Smooth muscle cell of the brain vasculature (primary cell): ENCODE data around the gene BBX.

ENCODE experiments used
- DNase-seq: peaks from one replicate; pipeline ENCODE4 v3.0.0-alpha.2; 2012; ENCODE audit warnings: low read depth, low spot score

The BBX gene

DNA sequence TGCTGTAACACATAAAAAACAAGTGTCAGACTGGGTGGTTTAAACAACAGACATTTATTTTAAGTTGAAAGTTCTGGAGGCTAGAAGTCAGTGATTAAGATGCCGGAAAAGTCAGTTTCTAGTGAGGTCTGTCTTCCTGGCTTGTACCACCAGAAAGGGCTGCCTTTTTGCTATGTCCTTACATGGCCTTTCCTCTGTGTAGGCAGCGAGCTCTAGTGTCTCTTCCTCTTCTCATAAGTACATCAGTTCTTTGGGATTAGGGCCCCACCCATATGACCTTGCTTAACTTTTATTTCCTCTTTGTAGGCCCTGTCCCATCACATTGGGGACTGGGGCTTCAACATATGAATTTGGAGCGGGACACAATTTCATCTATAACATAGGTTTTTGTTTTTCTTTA lies 128.0 kb downstream of the BBX start:
- DNase-seq = no peak

DNA sequence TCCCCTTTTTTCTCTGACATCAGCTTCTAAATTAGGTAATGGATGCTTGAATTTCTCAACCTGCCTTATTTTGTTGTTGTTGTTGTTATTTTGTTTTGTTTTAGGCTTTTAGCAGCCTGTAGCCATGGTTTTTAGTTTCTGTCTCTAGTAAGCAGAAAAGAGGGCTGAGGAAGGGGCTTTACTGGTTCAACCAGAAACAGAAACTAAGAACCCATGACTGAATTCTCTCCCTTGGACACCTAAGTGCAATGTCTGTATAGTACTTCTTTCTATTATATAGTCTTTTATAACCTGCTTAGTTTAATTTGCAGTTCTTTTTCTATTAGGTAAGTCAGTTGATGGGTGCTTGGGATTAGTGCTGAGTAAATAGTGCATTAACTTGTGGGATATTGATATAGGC lies 129.0 kb downstream of the BBX start:
- DNase-seq = no peak

DNA sequence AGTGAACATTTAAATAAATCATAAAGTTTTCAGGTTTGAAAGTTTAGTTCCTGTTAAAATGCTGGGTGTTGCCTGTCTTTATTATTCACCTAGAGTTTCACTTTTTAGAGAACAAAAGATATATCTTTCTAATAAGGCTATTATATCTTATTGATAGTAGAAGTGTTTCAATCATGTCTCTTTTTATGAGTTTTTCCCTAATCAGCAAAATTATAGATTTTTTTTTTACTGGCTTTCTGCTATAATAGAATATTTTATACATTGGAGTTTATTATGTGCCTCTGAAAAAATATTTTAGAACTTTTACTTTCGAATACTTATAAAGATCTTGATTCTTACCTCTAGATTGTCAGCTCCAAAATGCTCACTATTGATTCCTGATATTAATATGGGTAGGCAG lies 131.5 kb downstream of the BBX start:
- no peak for DNase-seq

DNA sequence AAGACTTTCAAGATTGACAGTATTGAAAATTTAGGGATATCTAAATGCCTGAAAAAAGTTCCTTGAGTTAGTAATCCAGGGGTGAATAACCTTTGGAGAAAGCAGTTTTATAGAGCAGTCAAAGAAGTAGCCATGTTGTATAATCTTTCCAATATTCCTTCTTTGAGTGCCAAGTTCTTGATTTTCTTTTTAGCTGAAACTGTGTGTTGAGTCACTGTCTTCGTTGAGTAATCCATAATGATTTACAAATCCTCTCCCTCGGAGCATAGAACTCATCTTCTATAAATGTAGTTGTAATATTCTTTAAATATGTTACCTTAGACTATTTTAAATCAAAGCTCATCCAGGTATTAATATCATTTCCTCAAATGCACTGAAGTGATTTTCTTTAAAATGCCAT lies 135.2 kb downstream of the BBX start:
- no peak for DNase-seq

DNA sequence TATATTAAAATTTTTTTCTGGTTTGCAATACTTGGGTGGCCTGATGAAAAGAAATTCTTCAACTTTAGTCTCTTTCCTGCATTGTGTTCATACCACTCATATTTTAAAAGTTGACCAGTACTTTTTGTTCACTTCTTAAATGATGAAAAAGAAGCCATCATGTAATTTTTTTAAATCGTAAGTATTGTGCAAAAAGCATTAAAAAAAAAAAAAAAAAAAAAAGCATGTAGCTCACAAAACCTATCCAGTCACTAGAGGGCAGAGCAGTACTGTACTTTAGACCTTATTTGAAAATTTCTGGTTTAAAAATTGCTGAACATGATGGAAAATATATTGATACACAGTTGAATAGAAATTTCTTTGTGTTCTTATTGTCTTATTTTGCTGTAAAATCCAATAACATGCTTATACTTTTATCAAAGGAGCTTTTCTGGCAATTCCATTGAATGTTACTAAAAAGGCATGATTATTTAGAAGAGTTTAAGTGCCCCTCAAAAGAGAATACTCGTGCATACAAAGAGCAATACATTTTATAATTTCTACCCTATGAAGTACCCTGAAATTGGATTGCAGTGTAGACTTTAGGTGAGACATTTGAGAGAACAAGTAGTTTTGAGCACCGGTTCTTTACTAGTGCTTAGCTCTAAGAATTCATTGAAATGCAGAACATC lies 137.7 kb downstream of the BBX start:
- DNase-seq = peak; percentile 15

DNA sequence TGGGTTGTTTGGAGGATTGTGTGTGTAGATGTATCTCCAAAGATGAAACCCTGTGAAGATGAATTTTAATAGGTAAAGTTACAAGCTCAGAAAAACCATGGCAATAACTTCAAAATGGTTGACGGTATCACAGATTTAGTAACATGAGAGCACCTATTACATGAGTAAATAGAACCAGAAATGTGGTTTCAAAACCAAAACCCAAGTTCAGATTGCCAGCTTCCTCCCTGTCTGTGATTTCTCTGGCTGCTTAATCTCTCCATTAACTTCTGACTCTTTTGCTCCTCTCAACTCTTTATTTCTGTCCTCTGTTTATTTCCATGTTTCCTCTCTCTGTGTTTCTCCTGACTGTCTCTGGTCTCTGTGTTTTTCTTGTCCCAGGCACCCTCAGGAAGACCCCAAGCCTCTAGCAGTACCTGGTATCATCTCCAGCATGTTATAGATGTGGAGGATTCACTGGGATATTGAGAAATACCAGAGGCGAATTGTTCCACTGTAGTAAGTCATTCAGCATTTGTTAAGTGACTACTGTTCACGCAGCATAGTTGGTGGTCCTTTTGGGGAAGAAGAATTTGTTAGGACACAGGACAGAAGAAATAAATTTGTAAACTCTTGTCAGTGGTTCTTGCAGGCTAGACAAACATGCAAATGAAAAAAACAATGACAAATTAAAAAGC lies 138.8 kb downstream of the BBX start:
- no peak for DNase-seq

DNA sequence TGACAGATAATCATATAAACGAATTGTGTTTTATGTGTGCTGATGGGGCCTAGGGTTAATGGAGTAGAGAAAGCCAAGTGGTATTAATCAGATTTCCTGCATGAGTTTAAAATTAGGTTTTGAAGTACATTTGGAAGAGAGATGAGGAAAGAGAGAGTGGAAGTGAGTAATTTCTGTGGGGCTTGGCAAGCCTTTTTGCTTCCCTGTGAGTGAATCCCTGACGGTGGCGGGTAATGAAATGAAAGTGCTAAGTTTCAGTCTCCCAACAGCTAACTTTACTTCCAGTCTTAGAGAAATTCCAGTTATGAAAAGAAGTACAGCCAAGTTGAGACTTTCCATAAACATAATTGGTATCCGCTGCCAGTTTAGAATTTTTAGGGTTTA lies 139.4 kb downstream of the BBX start:
- peak; percentile 13 for DNase-seq

DNA sequence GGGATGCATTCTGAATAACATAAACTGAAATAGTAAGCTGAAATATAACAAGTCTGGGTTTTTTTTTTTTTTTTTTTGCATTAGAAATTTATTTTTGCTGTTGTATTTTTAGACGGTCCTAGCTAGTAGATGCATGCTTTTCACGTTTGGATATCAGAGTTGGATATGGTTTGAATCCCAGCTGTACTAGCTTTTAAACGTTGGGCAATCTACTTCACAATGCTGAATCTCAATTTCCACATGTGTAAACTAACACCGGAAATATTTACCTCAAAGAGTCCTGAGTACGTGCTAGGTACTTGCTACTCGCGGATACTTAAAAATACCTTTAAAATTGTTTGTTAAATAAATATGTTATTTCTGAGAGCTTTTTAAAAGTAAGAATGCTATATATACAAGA lies 139.8 kb downstream of the BBX start:
- no peak for DNase-seq

DNA sequence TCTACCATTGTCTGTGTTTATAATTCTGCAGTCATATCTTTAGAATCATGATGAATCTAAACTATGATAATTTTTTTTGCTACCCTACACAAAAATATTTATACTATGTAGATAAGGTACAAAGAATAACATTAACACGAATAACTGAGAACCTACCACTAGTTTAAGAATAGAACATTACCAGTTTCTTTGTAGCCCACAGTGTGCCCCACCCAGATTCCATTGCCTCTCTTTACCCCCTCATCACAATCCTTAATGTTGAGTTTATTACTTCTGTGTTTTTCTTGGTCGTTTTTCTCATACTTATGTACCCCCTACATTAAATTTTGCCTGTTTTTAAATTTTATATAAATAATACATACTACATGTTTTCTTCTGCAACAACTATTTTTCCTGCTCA lies 140.5 kb downstream of the BBX start:
- no peak for DNase-seq

DNA sequence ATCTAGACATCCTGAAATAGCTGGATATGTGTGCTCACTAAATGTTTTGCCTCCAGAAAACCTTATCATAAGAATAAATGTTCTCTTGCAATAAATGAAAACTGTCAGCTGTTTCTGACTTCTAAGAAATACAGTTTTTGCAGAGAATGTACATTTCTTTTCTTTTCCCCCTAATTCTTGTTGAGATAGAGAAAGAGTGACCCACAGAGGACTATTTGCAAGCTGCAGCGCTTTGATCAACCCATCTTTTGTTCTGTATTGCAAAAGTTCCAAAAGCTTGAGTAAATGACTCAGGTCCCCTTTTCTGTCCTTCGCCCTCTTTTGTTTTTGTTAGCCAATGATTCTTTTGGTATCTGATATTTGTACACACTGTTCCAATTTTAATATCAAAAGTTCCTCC lies 141.9 kb downstream of the BBX start:
- no peak for DNase-seq

DNA sequence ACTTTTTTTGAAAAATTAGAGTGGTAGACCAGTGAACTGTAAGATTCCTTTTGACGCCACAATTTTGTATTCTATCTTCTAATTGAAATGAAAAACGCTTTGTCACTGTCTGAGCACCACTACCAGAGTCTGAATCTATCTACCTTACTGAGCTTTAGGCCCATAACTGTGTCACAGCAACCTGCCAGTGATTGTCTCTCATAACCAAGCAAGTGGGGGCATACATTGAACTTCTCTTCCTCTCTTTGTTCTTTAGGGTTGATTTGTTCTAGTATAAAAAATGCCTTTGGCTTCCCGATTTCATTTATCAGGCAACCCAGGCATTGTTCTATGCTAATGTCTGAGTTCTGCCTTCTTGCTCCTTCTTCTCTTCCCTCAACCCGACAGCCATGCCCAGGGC lies 142.6 kb downstream of the BBX start:
- DNase-seq = no peak

DNA sequence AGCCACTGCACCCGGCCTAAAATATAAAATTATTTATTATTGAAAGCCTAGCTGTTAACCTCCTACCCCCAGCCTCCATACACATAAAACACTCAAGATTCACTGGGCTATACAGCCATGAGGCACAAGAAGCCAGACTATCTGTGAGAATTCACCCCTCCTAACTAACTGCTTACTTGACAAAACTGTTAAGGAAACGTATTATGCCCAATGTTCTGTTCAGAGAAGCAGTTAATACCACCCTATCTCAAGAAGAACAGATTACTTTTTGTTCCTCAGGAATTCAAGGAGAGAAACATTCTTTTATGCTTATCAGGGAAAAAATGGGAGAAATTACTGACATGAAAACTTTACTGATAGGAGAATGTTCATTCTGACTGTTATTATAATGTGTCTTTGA lies 144.1 kb downstream of the BBX start:
- DNase-seq = no peak

DNA sequence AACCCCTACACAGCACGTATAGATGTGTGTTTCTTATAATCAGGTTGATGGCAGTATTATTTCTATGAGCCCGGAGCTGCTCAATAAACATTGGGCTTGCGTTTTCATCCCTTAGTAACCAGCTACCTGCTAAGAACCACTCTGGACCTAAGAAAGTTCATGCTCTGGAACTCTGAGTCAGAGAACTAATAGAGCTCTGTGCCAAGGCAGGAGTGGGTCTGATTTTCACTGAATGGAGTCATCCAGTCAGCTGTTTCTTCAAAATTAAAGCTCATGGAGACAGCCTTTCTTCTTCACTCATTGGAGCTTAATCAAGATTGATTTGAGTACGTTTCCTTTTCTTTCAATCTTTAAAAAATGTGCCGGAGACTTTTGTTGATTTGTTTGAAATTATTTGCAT lies 145.7 kb downstream of the BBX start:
- no peak for DNase-seq

DNA sequence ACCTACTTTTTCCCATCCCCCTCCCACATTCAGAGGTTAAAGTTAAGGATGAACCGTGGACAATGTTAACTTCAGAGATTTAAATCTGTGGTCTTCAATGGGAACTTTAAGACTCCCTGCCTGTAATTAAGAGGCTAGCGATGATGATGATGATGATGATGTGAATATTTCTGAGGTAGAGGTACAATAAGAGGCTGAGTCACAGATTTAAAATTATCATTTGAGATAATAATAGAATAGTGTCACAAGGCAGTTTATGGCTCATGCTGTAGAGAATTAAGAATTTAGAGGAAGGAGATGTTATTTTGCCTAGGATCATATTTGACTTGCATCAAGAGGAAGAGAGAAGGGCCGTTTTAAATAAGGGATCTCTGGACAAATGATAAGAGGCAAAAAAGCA lies 146.2 kb downstream of the BBX start:
- no peak for DNase-seq

DNA sequence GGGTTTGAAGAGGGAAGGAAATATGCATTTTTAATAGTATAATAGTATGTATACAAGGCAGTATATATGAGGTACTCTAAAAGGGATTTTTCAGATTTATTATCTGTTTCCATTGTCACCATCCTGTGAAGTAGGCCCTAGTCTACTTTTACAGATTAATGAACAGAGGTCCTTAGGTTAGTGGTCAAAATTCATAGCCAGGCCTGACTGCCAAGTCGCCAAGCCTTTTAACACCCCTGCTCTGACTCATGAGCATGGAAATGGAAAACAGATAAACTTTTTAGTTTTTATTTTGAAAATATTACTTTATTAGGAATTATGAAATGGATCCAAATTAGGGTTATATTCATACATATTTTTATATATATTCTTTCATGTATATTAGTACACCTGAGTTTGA lies 146.9 kb downstream of the BBX start:
- no peak for DNase-seq

DNA sequence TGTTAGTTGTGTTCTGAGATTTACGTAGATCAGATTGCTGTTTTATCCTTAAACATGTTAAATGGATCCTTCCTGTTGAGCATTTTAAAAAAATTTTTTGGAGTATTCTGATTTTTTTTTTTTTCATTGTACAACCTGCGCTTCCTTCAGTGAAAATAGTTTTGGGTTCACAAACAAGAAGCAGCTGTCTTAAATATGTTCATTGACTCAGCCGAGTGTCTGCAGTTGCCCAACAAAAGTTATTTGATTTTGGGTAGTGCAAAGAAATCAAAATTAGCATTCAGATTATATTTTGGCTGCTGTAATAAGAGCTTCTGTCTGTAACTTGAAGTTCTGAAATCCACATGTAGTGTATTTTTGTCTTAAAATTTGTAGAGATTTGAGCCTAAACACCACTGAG lies 148.2 kb downstream of the BBX start:
- DNase-seq = no peak

DNA sequence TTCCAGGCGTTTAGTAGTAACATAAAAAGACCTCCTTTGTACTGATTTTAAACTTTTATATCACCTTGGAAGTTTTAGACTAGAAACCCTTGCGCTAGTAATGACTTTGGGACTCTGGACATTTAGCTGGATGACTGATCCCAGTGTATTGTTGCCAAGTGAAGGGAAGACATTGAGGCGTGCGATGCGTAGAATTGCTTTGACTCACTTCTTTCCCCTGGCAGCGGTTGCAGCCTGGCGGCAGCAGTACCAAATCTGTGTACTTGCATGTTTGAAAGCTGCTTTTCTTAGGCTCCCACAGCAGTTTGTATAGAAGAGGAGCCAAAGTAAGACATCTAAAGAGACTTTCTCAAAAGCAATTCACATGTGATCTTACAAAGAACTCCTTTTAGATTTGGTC lies 151.6 kb downstream of the BBX start:
- no peak for DNase-seq

DNA sequence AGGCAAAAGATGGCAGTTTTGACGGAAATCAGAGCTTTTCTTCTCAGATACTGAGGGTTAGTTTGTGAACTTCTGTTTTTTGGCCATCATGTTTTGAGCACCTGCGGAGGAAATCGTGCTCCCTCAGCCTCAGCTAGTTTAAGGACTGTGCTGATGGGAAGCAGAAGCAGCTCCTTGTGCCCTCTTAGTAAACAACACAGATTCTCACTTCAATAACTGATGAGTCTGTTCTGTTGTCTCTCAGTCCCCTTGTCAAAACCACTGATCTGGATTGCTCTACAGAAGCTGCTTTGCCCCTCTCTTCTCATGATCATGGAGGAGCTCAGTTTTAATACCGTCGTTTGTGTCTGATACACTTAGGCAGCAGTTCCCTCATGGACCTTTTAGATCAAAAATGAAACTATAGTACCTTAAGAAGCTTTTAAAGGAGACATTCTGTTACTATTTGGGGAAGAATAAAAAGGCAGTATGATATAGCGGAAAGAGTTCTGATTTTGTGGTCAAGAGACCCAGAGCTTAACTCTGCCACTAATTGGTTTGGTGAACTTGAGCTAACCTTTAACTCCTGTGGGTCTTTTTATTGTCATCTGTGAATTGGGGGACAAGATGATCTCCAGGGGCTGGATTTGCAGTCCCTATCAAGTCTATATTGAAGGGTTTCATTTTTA lies 152.6 kb downstream of the BBX start:
- DNase-seq = no peak

DNA sequence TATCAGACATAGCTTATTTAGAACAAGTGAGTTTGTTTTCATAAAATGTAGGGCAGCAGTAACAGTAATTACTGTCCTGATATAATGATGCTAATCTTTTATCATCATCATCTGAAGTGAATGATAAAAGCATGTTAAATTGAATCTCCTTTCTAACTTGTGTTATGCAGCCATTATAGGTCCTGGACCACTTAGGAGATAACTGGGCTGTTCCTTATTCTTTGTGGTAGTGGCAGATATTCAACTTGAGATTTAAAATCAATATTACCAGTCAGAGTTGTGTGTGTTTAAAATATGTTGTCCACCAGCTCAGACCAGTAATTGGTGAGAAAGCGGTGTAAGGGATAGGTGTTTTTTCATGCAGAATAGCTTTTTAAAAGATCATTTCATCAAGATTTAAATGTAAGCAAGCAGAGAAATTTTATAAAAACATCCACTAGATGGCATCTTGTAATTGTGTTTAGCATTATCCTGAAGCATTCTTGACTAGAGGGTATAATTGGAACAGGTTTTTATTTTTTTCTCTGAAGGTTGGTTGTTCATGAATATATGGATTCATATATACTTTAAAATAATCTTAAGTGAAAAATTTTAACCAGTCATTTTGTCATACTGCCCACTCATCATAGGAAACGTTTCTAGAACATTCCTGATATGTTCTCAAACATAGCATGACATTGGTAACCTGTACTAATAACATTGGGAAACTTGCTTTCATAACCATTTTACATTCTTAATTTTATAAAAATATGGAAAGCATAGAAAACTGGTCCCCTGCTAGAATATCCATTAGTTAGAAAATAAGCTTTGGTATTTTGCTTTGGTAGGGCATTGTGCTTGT lies 153.9 kb downstream of the BBX start:
- DNase-seq = no peak

DNA sequence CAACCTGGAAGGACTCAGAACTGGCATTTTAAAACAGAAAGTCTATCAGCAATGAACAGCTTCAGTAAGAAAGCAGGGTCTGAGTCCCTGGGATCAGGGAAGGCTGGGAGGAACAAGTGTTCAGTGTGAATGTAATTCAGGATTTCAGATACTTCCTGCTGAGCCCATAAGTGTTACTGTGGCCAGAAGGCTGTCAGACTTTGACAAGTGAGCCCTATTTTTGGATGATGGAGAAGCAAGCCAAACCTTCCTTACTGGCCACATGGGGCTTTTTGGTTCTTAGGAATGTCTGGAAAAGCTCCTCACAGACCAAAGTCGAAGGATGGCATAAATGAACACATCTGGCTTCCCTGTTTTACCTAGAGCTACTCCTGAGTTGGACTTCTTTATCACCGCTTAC lies 157.2 kb downstream of the BBX start:
- no peak for DNase-seq

DNA sequence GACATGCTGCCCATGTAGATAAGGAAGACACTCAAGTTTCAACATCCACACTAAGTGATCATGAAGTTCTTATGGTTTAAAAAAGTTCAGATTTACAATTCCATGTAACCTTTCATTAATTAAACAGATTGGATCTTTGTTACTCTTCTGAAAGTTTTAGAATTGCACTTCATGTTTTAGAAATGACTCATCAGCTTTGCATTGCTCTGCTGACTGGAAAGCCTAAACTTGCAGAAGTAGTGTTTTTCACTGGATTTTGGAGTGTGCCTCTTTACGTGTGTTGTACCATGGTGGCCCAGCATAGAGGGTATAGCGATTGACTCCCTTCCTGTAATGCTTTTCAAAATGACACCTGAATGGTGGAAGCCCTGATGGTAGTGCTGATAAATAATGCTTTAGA lies 157.9 kb downstream of the BBX start:
- no peak for DNase-seq

DNA sequence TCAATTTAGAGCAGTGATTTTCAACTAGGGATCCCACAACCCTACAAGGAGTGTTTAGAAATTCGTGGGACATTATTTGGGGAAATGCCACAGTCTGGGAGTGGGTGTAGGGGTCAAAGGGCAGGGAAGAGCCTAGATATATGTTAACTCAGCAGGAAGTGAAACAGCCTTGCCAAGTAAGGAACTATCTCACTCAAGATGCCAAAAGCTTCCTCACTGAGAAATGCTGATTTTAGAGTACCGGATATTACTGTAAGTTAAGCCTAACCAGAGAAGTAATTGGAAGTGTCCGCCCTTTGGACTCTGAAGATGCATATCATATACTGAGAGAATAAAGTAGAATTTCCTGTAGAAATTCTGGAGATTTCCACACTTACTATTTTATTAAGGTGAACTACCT lies 158.6 kb downstream of the BBX start:
- DNase-seq = no peak
